Right atrium auricular region (tissue), 2 donors: ENCODE measurements around the gene ADCY1. TPM values are rescaled to one million over a fixed set of nuclear protein-coding genes. Genes with fewer than 3 reads are reported as not detected.
"Not testable (repeated sequence)": the region's sequence is repeated elsewhere in the genome, so short reads cannot be mapped to it uniquely, and the experiment has no call there.

ENCODE experiments used
- DNase-seq: peaks from one replicate; pipeline ENCODE4 v3.0.0-alpha.2; 2019; ENCODE audit warnings: low spot score
- H3K27ac ChIP-seq, 2 donors: fragments of 200-600 bp; sonication (generic); 1 replicate in 1 of 2; 2 replicates in 1 of 2; pipeline ENCODE4 v1.5.1; 2016 to 2019
- H3K27me3 ChIP-seq, 2 donors: fragments of 200-600 bp; sonication (generic); one replicate each; pipeline versions ENCODE4 v1.5.1 to v1.6.0; 2017 to 2019
- H3K36me3 ChIP-seq: fragments of 200-600 bp; sonication (generic); one replicate; pipeline ENCODE4 v1.5.1; 2016
- H3K4me1 ChIP-seq, 2 donors: fragments of 200-600 bp; sonication (generic); one replicate each; pipeline versions ENCODE4 v1.5.1 to v1.6.0; 2017 to 2019
- H3K4me3 ChIP-seq, 2 donors: fragments of 200-600 bp; sonication (generic); 1 replicate in 1 of 2; 2 replicates in 1 of 2; pipeline ENCODE4 v1.5.1; 2017 to 2019; ENCODE audit warnings: mild to moderate bottlenecking in 1 of 2, moderate library complexity in 1 of 2
- H3K9me3 ChIP-seq, 2 donors: fragments of 200-600 bp; sonication (generic); one replicate each; pipeline ENCODE4 v1.5.1; 2019
- CTCF ChIP-seq, 2 donors: fragments of 200-600 bp; sonication (generic); IDR thresholded peaks; one replicate each; pipeline ENCODE4 v1.5.1; 2019; ENCODE audit warnings: antibody characterized with exemption in 2 of 2
- total RNA-seq, 2 donors: library from RNA; depleted of rRNA; stranded (reverse); fragments of >200 nt; gene quantifications; one replicate each; pipeline ENCODE4 v1.1.0, GENCODE V29; 2016

Gene ADCY1
- total RNA-seq, 2 donors from 2014 or later: 2.4 to 3.2 TPM

- peak; percentile 99 for DNase-seq
- Histone ChIP-seq H3K27ac (peak overlapping the region; percentile 89 to 90), H3K4me3 (peak overlapping the region; percentile 88 to 94), H3K4me1 (peaks cover 0 to 19% of the 10 kb centered on the region in 2 donors)
- TF ChIP-seq CTCF (IDR thresholded peaks at IDR 0.05): peak in 1 of 2 donors; percentile 39
- not testable (repeated sequence) for H3K9me3 ChIP-seq, H3K36me3 ChIP-seq, H3K27me3 ChIP-seq
These were observed 194.6 kb downstream of the ADCY1 start for GRCh38 chr7:45768516-45769394.

DNA sequence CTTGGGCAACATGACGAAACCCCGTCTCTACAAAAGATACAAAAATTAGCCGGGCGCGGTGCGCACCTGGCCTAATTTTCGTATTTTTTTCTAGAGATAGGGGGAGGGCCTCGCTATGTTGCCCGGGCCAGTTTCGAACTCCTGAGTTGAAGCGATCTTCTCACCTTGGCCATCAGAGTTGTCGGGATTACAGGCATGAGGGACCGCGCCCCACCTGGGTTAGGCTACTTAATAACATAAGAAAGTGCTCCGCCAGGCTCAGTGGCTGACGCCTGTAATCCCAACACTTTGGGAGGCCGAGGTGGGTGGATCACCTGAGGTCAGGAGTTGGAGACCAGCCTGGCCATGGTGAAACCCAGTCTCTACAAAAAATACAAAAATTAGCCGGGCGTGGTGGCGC is 195.5 kb downstream of the ADCY1 start:
- not testable (repeated sequence) for H3K27me3 ChIP-seq, H3K36me3 ChIP-seq, DNase-seq, H3K9me3 ChIP-seq
- peak overlapping the region in 1 of 2 donors; percentile 88 for H3K4me3 ChIP-seq
- H3K4me1 ChIP-seq: peaks cover 0 to 19% of the 10 kb centered on the region in 2 donors
- H3K27ac ChIP-seq: peak overlapping the region; percentile 89 to 90
